GM23338 (cell line): ENCODE data around the gene TRIM22. TPM values are rescaled to one million over a fixed set of nuclear protein-coding genes. Genes with fewer than 3 reads are reported as not detected.

Experiments used
- ATAC-seq: fragments of 200-7000 bp; cut with Tn5 transposase; 3 replicates; pipeline ENCODE4 v1.9.1; 2020
- DNase-seq: peaks from one replicate; pipeline ENCODE4 v3.0.0-alpha.2; 2015; ENCODE audit warnings: low spot score
- H2AFZ ChIP-seq: fragments of 200-600 bp; sonication (generic); 2 replicates; pipeline ENCODE4 v1.8.0; 2016; ENCODE audit warnings: antibody characterized with exemption, mild to moderate bottlenecking, moderate library complexity
- H3F3A ChIP-seq: fragments of 200-600 bp; sonication (generic); replicated peaks from 2 replicates; pipeline ENCODE4 v1.8.0; 2017; ENCODE audit warnings: antibody characterized with exemption, mixed run types, low read depth
- H3K27ac ChIP-seq: fragments of 200-600 bp; sonication (generic); 2 replicates; pipeline ENCODE4 v1.6.1; 2016; ENCODE audit warnings: low read depth
- H3K27me3 ChIP-seq: fragments of 200-600 bp; sonication (generic); 2 replicates; pipeline ENCODE4 v1.8.0; 2016; ENCODE audit warnings: mild to moderate bottlenecking, mixed run types, moderate library complexity; ENCODE audit not compliant: insufficient read depth
- H3K36me3 ChIP-seq: fragments of 200-600 bp; sonication (generic); 2 replicates; pipeline ENCODE4 v1.8.0; 2016; ENCODE audit warnings: mild to moderate bottlenecking; ENCODE audit not compliant: insufficient read depth
- H3K4me1 ChIP-seq: fragments of 200-600 bp; sonication (generic); 2 replicates; pipeline ENCODE4 v1.8.0; 2016; ENCODE audit warnings: mild to moderate bottlenecking, moderate library complexity; ENCODE audit not compliant: insufficient read depth
- H3K4me2 ChIP-seq: fragments of 200-600 bp; sonication (generic); 2 replicates; pipeline ENCODE4 v1.7.1; 2017; ENCODE audit warnings: mixed run types
- H3K4me3 ChIP-seq: fragments of 200-600 bp; sonication (generic); 2 replicates; pipeline ENCODE4 v1.6.1; 2016; ENCODE audit warnings: mixed run types
- H3K79me2 ChIP-seq: fragments of 200-600 bp; sonication (generic); replicated peaks from 2 replicates; pipeline ENCODE4 v1.8.0; 2017; ENCODE audit warnings: mild to moderate bottlenecking; ENCODE audit not compliant: insufficient read depth
- H3K9me2 ChIP-seq: fragments of 200-600 bp; sonication (generic); 2 replicates; pipeline ENCODE4 v1.8.0; 2017; ENCODE audit not compliant: insufficient read depth
- H4K20me1 ChIP-seq: fragments of 200-600 bp; sonication (generic); replicated peaks from 2 replicates; pipeline ENCODE4 v1.8.0; 2017; ENCODE audit warnings: mild to moderate bottlenecking; ENCODE audit not compliant: insufficient read depth
- H3K27ac Mint-ChIP-seq: 2 replicates; pipeline ENCODE4 v1.8.0; 2020; ENCODE audit warnings: inconsistent platforms, mild to moderate bottlenecking, moderate library complexity, mixed read lengths
- H3K27me3 Mint-ChIP-seq: 3 replicates; pipeline ENCODE4 v1.8.0; 2022; ENCODE audit warnings: low read depth, mild to moderate bottlenecking, moderate library complexity, mixed read lengths, inconsistent platforms; ENCODE audit not compliant: insufficient read depth, poor library complexity
- H3K36me3 Mint-ChIP-seq: 3 replicates; pipeline ENCODE4 v1.8.0; 2021; ENCODE audit warnings: low read depth, mild to moderate bottlenecking, inconsistent platforms, moderate library complexity, mixed read lengths
- H3K4me1 Mint-ChIP-seq: 3 replicates; pipeline ENCODE4 v1.8.0; 2020; ENCODE audit warnings: mild to moderate bottlenecking, inconsistent platforms, mixed read lengths
- H3K4me3 Mint-ChIP-seq: 3 replicates; pipeline ENCODE4 v1.8.0; 2021; ENCODE audit warnings: moderate library complexity, mild to moderate bottlenecking, inconsistent platforms, mixed read lengths
- H3K9me3 Mint-ChIP-seq: 3 replicates; pipeline ENCODE4 v1.8.0; 2020; ENCODE audit warnings: moderate library complexity, mild to moderate bottlenecking, inconsistent platforms, mixed read lengths
- CREB1 ChIP-seq: fragments of 250-450 bp; sonication (Bioruptor Pico); IDR thresholded peaks from 2 replicates; pipeline ENCODE4 v1.5.0; 2020; ENCODE audit warnings: low read depth, mild to moderate bottlenecking, moderate library complexity
- CTCF ChIP-seq, 2 experiments: fragments of 200-600 bp in 1 of 2; sonication (generic) in 1 of 2; conservative IDR thresholded peaks; 2 replicates each; pipeline versions ENCODE4 v1.5.1 to v1.6.1; 2016 to 2017; ENCODE audit warnings: antibody characterized with exemption in 2 of 2, low read depth in 2 of 2, mild to moderate bottlenecking in 2 of 2, moderate library complexity in 1 of 2
- EZH2 ChIP-seq: fragments of 200-600 bp; sonication (generic); IDR thresholded peaks from one replicate; pipeline ENCODE4 v1.8.0; 2017; ENCODE audit warnings: antibody characterized with exemption, mild to moderate bottlenecking, low read depth; ENCODE audit not compliant: unreplicated experiment
- EZH2phosphoT487 ChIP-seq: fragments of 200-600 bp; sonication (generic); IDR thresholded peaks from one replicate; pipeline ENCODE4 v1.8.1; 2018; ENCODE audit warnings: antibody characterized with exemption; ENCODE audit not compliant: unreplicated experiment
- JUNB ChIP-seq: IDR thresholded peaks from one replicate; pipeline ENCODE4 v1.6.1; 2016; ENCODE audit warnings: antibody characterized with exemption; ENCODE audit not compliant: unreplicated experiment
- NANOG ChIP-seq: IDR thresholded peaks from 2 replicates; pipeline ENCODE4 v1.6.1; 2016; ENCODE audit warnings: antibody characterized with exemption, borderline replicate concordance
- POLR2AphosphoS5 ChIP-seq: IDR thresholded peaks from 2 replicates; pipeline ENCODE4 v1.6.1; 2016; ENCODE audit warnings: antibody characterized with exemption, low read depth
- REST ChIP-seq: IDR thresholded peaks from one replicate; pipeline ENCODE4 v1.6.1; 2018; ENCODE audit warnings: antibody characterized with exemption; ENCODE audit not compliant: unreplicated experiment
- STAT1 ChIP-seq: IDR thresholded peaks from one replicate; pipeline ENCODE4 v1.6.1; 2016; ENCODE audit warnings: antibody characterized with exemption; ENCODE audit not compliant: unreplicated experiment
- ZNF114 ChIP-seq: fragments of 250-450 bp; sonication (Bioruptor Pico); IDR thresholded peaks from 2 replicates; pipeline ENCODE4 v1.5.0; 2020; ENCODE audit warnings: mild to moderate bottlenecking, moderate library complexity
- ZNF331 ChIP-seq: fragments of 250-450 bp; sonication (Bioruptor Pico); IDR thresholded peaks from 2 replicates; pipeline ENCODE4 v1.5.0; 2020; ENCODE audit warnings: low read depth, mild to moderate bottlenecking, moderate library complexity
- polyA plus RNA-seq: library from polyadenylated mRNA; unstranded; fragments of >200 nt; fragmentation: Nextera tagmentation; extraction: Ambion mirVana; gene quantifications from 2 replicates; pipeline ENCODE4 v1.2.1, GENCODE V29; 2016
- total RNA-seq: library from RNA; depleted of rRNA; stranded (reverse); fragments of >200 nt; shearing (Covaris generic); gene quantifications from 2 replicates; pipeline ENCODE4 v1.2.3, GENCODE V29; 2014
- TF ChIP-seq, protein P1 (sequence below): IDR thresholded peaks from 2 replicates; pipeline ENCODE4 v1.6.1; 2016; ENCODE audit warnings: antibody characterized with exemption

The TRIM22 gene
- total and polyA plus RNA-seq, 2 experiments from 2014 or later, result 23.9 to 41.1 TPM

GRCh38 chr11:5684646-5685362, 4.8 kb upstream of the TRIM22 start, which contains the start of gene TRIM5 (continued):
- TF ChIP-seq CTCF (conservative IDR thresholded peaks at IDR 0.05; ENCODE audit: low read depth in 2 of 2) (peak; percentile 54 to 61), STAT1 (no peak), CREB1 (peak; percentile 57), ZNF331 (no peak), POLR2AphosphoS5 (peak; percentile 57), ZNF114 (CRISPR knock-in tag) (no peak), REST (no peak), EZH2 (no peak)

DNA sequence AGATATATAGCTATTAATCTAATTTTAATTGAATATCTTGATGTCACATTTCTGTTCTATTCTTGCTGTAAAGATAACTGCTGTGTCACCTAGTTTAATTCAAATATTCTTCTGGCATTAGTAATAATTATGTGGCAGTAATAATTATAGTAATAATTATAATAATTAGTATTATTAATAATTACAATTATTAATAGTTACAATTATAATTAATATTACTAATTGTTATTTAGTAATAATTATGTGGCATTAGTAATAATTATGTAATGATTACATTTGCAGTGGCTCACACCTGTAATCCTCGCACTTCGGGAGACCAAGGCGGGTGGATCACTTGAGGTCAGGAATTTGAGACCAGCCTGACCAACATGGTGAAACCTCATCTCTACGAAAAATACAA, 3.2 kb upstream of the TRIM22 start:
- no peaks in the 10 kb centered on the region for H4K20me1 ChIP-seq
- H3K4me3 ChIP-seq, result no peak overlapping the region
- H3K4me1 ChIP-seq, result peaks cover 22% of the 10 kb centered on the region
- H3K4me1 Mint-ChIP-seq, result peaks cover 45% of the 10 kb centered on the region
- no peak overlapping the region for H3K4me3 Mint-ChIP-seq
- H3K36me3 Mint-ChIP-seq, result peaks cover 21% of the 10 kb centered on the region
- H3K9me3 Mint-ChIP-seq, result peaks cover 20% of the 10 kb centered on the region; the same call in 2 of the 3 replicates
- H3K79me2 ChIP-seq, result peaks cover 20% of the 10 kb centered on the region
- H2AFZ ChIP-seq, result no peak overlapping the region
- H3K27me3 Mint-ChIP-seq, result peaks cover 8% of the 10 kb centered on the region
- H3K9me2 ChIP-seq, result 0 out of 2 replicates have a peak, but pooled peaks cover 4% of the 10 kb centered on the region
- ATAC-seq (no peak), DNase-seq (no peak)
- TF ChIP-seq ZNF331, result no peak
- TF ChIP-seq POLR2AphosphoS5, result no peak
- no peak for TF ChIP-seq NANOG
- TF ChIP-seq CREB1, result no peak
- TF ChIP-seq, protein P1, sequence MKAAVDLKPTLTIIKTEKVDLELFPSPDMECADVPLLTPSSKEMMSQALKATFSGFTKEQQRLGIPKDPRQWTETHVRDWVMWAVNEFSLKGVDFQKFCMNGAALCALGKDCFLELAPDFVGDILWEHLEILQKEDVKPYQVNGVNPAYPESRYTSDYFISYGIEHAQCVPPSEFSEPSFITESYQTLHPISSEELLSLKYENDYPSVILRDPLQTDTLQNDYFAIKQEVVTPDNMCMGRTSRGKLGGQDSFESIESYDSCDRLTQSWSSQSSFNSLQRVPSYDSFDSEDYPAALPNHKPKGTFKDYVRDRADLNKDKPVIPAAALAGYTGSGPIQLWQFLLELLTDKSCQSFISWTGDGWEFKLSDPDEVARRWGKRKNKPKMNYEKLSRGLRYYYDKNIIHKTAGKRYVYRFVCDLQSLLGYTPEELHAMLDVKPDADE, result no peak
- TF ChIP-seq JUNB, result no peak
- no peak for TF ChIP-seq REST
- TF ChIP-seq CTCF (conservative IDR thresholded peaks at IDR 0.05; ENCODE audit: low read depth in 2 of 2), result no peak
- TF ChIP-seq EZH2phosphoT487, result no peak
- no peak for TF ChIP-seq EZH2
- no peak for TF ChIP-seq STAT1
- no peak for TF ChIP-seq ZNF114 (CRISPR knock-in tag)
- H3K27ac Mint-ChIP-seq, result no peak overlapping the region
- no peaks in the 10 kb centered on the region for H3K27me3 ChIP-seq
- no peaks in the 10 kb centered on the region for H3F3A ChIP-seq
- H3K27ac ChIP-seq, result no peak overlapping the region
- no peak overlapping the region for H3K4me2 ChIP-seq
- H3K36me3 ChIP-seq, result no peaks in the 10 kb centered on the region
